OCI-LY1 (cell line): ENCODE results near the gene CHM.

Source experiments
- CTCF ChIP-seq: fragments of 200-600 bp; sonication (generic), shearing (Covaris generic); IDR thresholded peaks from 2 replicates; pipeline ENCODE4 v1.5.1; 2017; ENCODE audit warnings: mild to moderate bottlenecking, antibody characterized with exemption, low read length, moderate library complexity, mixed read lengths
- EZH2 ChIP-seq: fragments of 200-600 bp; sonication (generic), shearing (Covaris generic); IDR thresholded peaks from 2 replicates; pipeline ENCODE4 v1.8.0; 2017; ENCODE audit warnings: borderline replicate concordance, mixed run types, mild to moderate bottlenecking, antibody characterized with exemption, low read length, moderate library complexity, mixed read lengths

- TF ChIP-seq CTCF: no peak
- no peak for TF ChIP-seq EZH2
These were observed 82.6 kb downstream of the CHM start for GRCh38 chrX:85964744-85965143.
